SK-N-MC (cell line): ENCODE results near the gene TRIM43B.
"Not testable (repeated sequence)": the region's sequence is repeated elsewhere in the genome, so short reads cannot be mapped to it uniquely, and the experiment has no call there.

Source experiments
- DNase-seq: peaks from one replicate; pipeline ENCODE4 v3.0.0-alpha.2; 2011; ENCODE audit warnings: low read depth, low spot score
- H3K27ac ChIP-seq: fragments of 200-600 bp; sonication (generic); 2 replicates; pipeline ENCODE4 v1.5.1; 2016; ENCODE audit warnings: mixed run types
- H3K36me3 ChIP-seq: fragments of 200-600 bp; sonication (generic); 2 replicates; pipeline ENCODE4 v1.6.1; 2017; ENCODE audit warnings: antibody characterized with exemption, low read length, mixed read lengths; ENCODE audit not compliant: insufficient read depth
- H3K4me3 ChIP-seq: fragments of 200-600 bp; sonication (generic); 2 replicates; pipeline ENCODE4 v1.5.1; 2016
- H3K9ac ChIP-seq: fragments of 200-600 bp; sonication (generic); 2 replicates; pipeline ENCODE4 v1.8.0; 2017; ENCODE audit warnings: mixed run types, mixed read lengths; ENCODE audit not compliant: insufficient read length
- H3K9me3 ChIP-seq: fragments of 200-600 bp; sonication (generic); 2 replicates; pipeline ENCODE4 v1.6.1; 2017; ENCODE audit warnings: low read depth, mild to moderate bottlenecking, antibody characterized with exemption, low read length, moderate library complexity, mixed read lengths
- EZH2 ChIP-seq: fragments of 200-600 bp; sonication (generic); IDR thresholded peaks from one replicate; pipeline ENCODE4 v1.6.1; 2017; ENCODE audit warnings: antibody characterized with exemption
- FOXP2 ChIP-seq: optimal IDR thresholded peaks from 2 replicates; pipeline ENCODE3; 2011; ENCODE audit warnings: mild to moderate bottlenecking, moderate library complexity; ENCODE audit not compliant: insufficient read depth; ENCODE audit errors: extremely low read length, control extremely low read depth
- POLR2AphosphoS5 ChIP-seq: IDR thresholded peaks from 2 replicates; pipeline ENCODE4 v1.6.1; 2012; ENCODE audit warnings: mild to moderate bottlenecking, low read depth, low read length, borderline replicate concordance

Gene TRIM43B

GRCh38 chr2:95505222-95505621, 20.7 kb upstream of the TRIM43B start:
- H3K36me3 ChIP-seq = no peaks in the 10 kb centered on the region
- H3K9ac ChIP-seq = no peak overlapping the region
- no peak overlapping the region for H3K27ac ChIP-seq
- DNase-seq = no peak
- TF ChIP-seq EZH2 (no peak), FOXP2 (no peak), POLR2AphosphoS5 (no peak)
- H3K4me3 ChIP-seq = no peak overlapping the region
- no peaks in the 10 kb centered on the region for H3K9me3 ChIP-seq

GRCh38 chr2:95500854-95501253, 16.3 kb upstream of the TRIM43B start:
- H3K9ac ChIP-seq = no peak overlapping the region
- no peak for TF ChIP-seq FOXP2
- no peak for TF ChIP-seq POLR2AphosphoS5
- no peak for TF ChIP-seq EZH2
- H3K9me3 ChIP-seq = no peaks in the 10 kb centered on the region
- no peaks in the 10 kb centered on the region for H3K36me3 ChIP-seq
- no peak for DNase-seq
- no peak overlapping the region for H3K27ac ChIP-seq
- H3K4me3 ChIP-seq = no peak overlapping the region

- H3K4me3 ChIP-seq, H3K36me3 ChIP-seq, H3K27ac ChIP-seq, DNase-seq, H3K9me3 ChIP-seq, H3K9ac ChIP-seq: not testable (repeated sequence)
Measured at GRCh38 chr2:95492076-95492475, 7.5 kb upstream of the TRIM43B start.

GRCh38 chr2:95475025-95475424, 9.5 kb downstream of the TRIM43B start:
- H3K9me3 ChIP-seq, H3K4me3 ChIP-seq, H3K9ac ChIP-seq, H3K36me3 ChIP-seq, DNase-seq, H3K27ac ChIP-seq: not testable (repeated sequence)

GRCh38 chr2:95467984-95468383, 16.6 kb downstream of the TRIM43B start:
- not testable (repeated sequence) for H3K9me3 ChIP-seq, H3K4me3 ChIP-seq, H3K9ac ChIP-seq, H3K36me3 ChIP-seq, DNase-seq, H3K27ac ChIP-seq

GRCh38 chr2:95466572-95466971, 18.0 kb downstream of the TRIM43B start:
- H3K9me3 ChIP-seq, H3K9ac ChIP-seq, H3K4me3 ChIP-seq, H3K36me3 ChIP-seq, H3K27ac ChIP-seq, DNase-seq: not testable (repeated sequence)

GRCh38 chr2:95463292-95463691, 21.3 kb downstream of the TRIM43B start:
- H3K36me3 ChIP-seq, H3K9me3 ChIP-seq, H3K4me3 ChIP-seq, DNase-seq, H3K27ac ChIP-seq, H3K9ac ChIP-seq: not testable (repeated sequence)

GRCh38 chr2:95445317-95445716, 39.2 kb downstream of the TRIM43B start:
- H3K36me3 ChIP-seq, H3K27ac ChIP-seq, H3K4me3 ChIP-seq, DNase-seq, H3K9me3 ChIP-seq, H3K9ac ChIP-seq: not testable (repeated sequence)

- not testable (repeated sequence) for H3K36me3 ChIP-seq, H3K4me3 ChIP-seq, H3K9me3 ChIP-seq, H3K27ac ChIP-seq, H3K9ac ChIP-seq, DNase-seq
Measured at GRCh38 chr2:95442474-95443099, 42.0 kb downstream of the TRIM43B start.

GRCh38 chr2:95435872-95436209, 48.7 kb downstream of the TRIM43B start:
- not testable (repeated sequence) for H3K9ac ChIP-seq, H3K36me3 ChIP-seq, H3K9me3 ChIP-seq, H3K27ac ChIP-seq, H3K4me3 ChIP-seq, DNase-seq

- not testable (repeated sequence) for H3K9me3 ChIP-seq, H3K4me3 ChIP-seq, H3K36me3 ChIP-seq, H3K27ac ChIP-seq, H3K9ac ChIP-seq, DNase-seq
Measured at GRCh38 chr2:95435162-95435871, 49.2 kb downstream of the TRIM43B start.

GRCh38 chr2:95434507-95435076, 50.0 kb downstream of the TRIM43B start:
- not testable (repeated sequence) for H3K36me3 ChIP-seq, H3K4me3 ChIP-seq, DNase-seq, H3K27ac ChIP-seq, H3K9me3 ChIP-seq, H3K9ac ChIP-seq

- not testable (repeated sequence) for H3K9me3 ChIP-seq, DNase-seq, H3K9ac ChIP-seq, H3K4me3 ChIP-seq, H3K27ac ChIP-seq, H3K36me3 ChIP-seq
Measured at GRCh38 chr2:95433973-95434372, 50.6 kb downstream of the TRIM43B start.

GRCh38 chr2:95433373-95433772, 51.2 kb downstream of the TRIM43B start:
- H3K9ac ChIP-seq, DNase-seq, H3K36me3 ChIP-seq, H3K27ac ChIP-seq, H3K4me3 ChIP-seq, H3K9me3 ChIP-seq: not testable (repeated sequence)
